Osteocyte (in vitro differentiated cells): ENCODE results near the gene JAM3. TPM values are rescaled to one million over a fixed set of nuclear protein-coding genes. Genes with fewer than 3 reads are reported as not detected.

Experiments
- DNase-seq: peaks from one replicate; pipeline ENCODE4 v3.0.0; 2021; ENCODE audit warnings: mixed read lengths; ENCODE audit not compliant: unreplicated experiment; ENCODE audit errors: extremely low spot score
- H3K27ac Mint-ChIP-seq: one replicate; pipeline ENCODE4 v1.8.0; 2021; ENCODE audit warnings: mild to moderate bottlenecking, mixed read lengths; ENCODE audit not compliant: unreplicated experiment
- H3K27me3 Mint-ChIP-seq: one replicate; pipeline ENCODE4 v1.8.0; 2021; ENCODE audit warnings: mixed read lengths; ENCODE audit not compliant: unreplicated experiment
- H3K36me3 Mint-ChIP-seq: one replicate; pipeline ENCODE4 v1.8.0; 2021; ENCODE audit warnings: mixed read lengths; ENCODE audit not compliant: unreplicated experiment
- H3K4me1 Mint-ChIP-seq: one replicate; pipeline ENCODE4 v1.8.0; 2021; ENCODE audit warnings: mixed read lengths; ENCODE audit not compliant: unreplicated experiment
- H3K4me3 Mint-ChIP-seq: one replicate; pipeline ENCODE4 v1.8.0; 2021; ENCODE audit warnings: mild to moderate bottlenecking, moderate library complexity, mixed read lengths; ENCODE audit not compliant: unreplicated experiment
- H3K9me3 Mint-ChIP-seq: one replicate; pipeline ENCODE4 v1.8.0; 2021; ENCODE audit warnings: mixed read lengths; ENCODE audit not compliant: unreplicated experiment
- total RNA-seq: library from RNA; stranded (reverse); gene quantifications from 2 replicates; pipeline ENCODE4 v1.2.1, GENCODE V29; 2021
- TF ChIP-seq, protein P1 (sequence below): fragments of 200-600 bp; sonication (generic); IDR thresholded peaks from 2 replicates; pipeline ENCODE4 v1.5.0; 2021; ENCODE audit warnings: antibody characterized with exemption, mild to moderate bottlenecking, moderate library complexity

Gene JAM3
- total RNA-seq, 1 donor from 2014 or later: 177 TPM

DNA sequence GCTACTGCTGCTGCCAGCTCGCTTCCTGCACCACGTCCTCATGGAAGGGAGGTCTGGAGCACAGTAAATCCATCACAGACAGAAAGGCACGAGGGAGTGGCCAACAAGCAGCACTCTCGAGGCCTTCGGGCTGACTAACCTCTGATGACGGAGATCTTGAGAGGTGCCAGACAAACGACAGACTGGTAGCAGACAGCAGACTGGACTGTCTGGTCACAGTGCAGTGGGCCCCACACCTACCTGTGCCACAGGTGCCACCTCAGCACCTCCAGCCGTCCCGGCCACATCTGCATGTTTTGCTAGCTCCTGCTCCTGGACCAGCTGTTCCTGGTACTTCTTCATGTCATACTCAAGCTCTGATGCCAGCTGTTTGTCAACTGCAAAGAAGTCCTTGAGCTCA lies 90.8 kb downstream of the JAM3 start:
- Mint-ChIP-seq H3K27ac (no peak overlapping the region), H3K4me3 (no peak overlapping the region), H3K4me1 (no peaks in the 10 kb centered on the region), H3K36me3 (peaks cover 43% of the 10 kb centered on the region), H3K9me3 (no peaks in the 10 kb centered on the region), H3K27me3 (no peaks in the 10 kb centered on the region)
- TF ChIP-seq, protein P1, sequence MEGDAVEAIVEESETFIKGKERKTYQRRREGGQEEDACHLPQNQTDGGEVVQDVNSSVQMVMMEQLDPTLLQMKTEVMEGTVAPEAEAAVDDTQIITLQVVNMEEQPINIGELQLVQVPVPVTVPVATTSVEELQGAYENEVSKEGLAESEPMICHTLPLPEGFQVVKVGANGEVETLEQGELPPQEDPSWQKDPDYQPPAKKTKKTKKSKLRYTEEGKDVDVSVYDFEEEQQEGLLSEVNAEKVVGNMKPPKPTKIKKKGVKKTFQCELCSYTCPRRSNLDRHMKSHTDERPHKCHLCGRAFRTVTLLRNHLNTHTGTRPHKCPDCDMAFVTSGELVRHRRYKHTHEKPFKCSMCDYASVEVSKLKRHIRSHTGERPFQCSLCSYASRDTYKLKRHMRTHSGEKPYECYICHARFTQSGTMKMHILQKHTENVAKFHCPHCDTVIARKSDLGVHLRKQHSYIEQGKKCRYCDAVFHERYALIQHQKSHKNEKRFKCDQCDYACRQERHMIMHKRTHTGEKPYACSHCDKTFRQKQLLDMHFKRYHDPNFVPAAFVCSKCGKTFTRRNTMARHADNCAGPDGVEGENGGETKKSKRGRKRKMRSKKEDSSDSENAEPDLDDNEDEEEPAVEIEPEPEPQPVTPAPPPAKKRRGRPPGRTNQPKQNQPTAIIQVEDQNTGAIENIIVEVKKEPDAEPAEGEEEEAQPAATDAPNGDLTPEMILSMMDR: no peak
- DNase-seq: peak; percentile 78

DNA sequence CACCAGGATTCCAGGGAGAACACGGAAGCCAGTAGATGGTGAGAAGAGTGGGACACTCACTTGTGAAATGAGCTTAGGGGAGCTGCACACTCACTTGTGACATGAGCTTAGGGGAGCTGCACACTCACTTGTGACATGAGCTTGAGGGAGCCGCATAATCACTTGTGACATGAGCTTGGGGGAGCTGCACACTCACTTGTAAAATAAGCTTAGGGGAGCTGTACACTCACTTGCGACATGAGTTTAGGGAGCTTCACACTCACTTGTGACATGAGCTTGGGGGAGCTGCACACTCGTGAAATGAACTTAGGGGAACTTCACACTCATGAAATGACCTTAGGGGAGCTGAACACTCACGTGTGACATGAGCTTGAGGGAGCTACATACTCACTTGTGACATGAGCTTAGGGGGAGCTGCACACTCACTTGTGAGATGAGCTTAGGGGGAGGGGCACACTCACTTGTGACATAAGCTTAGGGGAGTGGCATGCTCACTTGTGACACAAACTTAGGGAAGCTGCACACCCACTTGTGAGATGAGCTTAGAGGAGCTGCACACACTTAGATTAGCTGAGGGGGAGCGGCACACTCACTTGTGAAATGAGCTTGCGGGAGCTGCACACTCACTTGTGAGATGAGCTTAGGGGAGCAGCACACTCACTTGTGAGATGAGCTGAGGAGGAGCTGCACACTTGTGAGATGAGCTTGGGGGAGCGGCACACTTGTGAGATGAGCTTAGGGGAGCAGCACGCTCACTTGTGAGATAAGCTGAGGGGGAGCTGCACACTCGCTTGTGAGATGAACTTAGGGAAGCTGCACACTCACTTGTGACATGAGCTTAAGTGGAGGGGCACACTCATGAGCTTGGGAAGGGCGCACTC lies 95.9 kb downstream of the JAM3 start:
- H3K9me3 Mint-ChIP-seq: no peaks in the 10 kb centered on the region
- H3K4me1 Mint-ChIP-seq: no peaks in the 10 kb centered on the region
- DNase-seq: peak; percentile 68
- TF ChIP-seq, protein P1: no peak
- H3K4me3 Mint-ChIP-seq: no peak overlapping the region
- peaks cover 35% of the 10 kb centered on the region for H3K36me3 Mint-ChIP-seq
- no peak overlapping the region for H3K27ac Mint-ChIP-seq
- H3K27me3 Mint-ChIP-seq: no peaks in the 10 kb centered on the region

DNA sequence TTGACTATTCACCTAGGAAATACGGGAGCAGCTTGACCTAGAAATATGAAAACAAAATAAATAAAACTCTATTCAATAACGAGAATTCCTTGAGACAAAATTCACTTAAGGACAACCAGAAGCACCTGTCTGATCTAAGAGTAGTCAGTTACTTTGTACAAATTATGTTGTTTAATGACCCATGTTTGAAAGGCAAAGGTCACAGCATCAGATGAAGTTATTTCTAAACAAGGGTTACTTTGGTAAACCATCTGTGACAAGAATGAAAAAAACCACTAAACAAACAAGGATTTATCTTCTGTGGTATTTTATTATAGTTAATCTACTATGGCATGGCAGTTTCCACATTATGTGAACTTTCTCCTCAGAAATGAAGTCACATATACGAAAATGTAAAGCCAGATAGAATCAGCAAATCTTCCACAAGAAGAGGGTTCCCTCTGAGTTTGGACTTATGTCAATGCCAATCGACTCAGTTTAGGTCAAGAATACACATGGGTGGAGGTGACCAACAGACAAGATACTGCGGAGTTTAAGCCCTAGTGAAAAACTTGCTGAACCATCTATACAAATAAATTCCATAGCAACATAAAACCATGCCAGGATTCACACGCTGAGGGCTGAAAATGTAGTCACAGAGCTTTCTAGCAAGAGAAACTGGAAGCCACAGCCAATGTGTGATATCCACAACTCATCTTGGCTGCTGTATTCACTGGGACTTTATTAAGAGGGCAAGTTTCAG lies 101.5 kb downstream of the JAM3 start:
- no peak overlapping the region for H3K4me3 Mint-ChIP-seq
- H3K9me3 Mint-ChIP-seq: no peaks in the 10 kb centered on the region
- DNase-seq: no peak
- H3K4me1 Mint-ChIP-seq: no peaks in the 10 kb centered on the region
- peaks cover 20% of the 10 kb centered on the region for H3K36me3 Mint-ChIP-seq
- no peaks in the 10 kb centered on the region for H3K27me3 Mint-ChIP-seq
- TF ChIP-seq, protein P1: no peak
- no peak overlapping the region for H3K27ac Mint-ChIP-seq

DNA sequence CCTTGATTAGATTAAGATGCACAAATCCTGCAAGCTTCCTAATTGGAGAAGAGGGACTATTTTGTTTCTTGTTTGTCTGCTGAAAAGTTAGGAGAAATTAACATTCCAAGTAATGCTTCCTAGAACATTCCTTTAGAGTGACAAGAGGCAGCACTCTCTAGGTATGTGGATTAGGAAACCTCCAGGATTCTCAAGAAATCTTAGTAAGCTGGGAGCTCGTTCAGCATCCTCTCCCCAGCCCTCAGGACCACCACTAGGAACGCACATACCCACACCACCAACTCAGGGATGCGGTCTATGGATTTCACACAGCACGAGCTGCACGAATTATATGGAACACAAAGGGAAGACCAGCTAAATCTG lies 102.0 kb downstream of the JAM3 start:
- H3K4me1 Mint-ChIP-seq: no peaks in the 10 kb centered on the region
- no peaks in the 10 kb centered on the region for H3K27me3 Mint-ChIP-seq
- no peak overlapping the region for H3K27ac Mint-ChIP-seq
- TF ChIP-seq, protein P1: no peak
- peaks cover 23% of the 10 kb centered on the region for H3K36me3 Mint-ChIP-seq
- DNase-seq: no peak
- H3K4me3 Mint-ChIP-seq: no peak overlapping the region
- H3K9me3 Mint-ChIP-seq: no peaks in the 10 kb centered on the region

DNA sequence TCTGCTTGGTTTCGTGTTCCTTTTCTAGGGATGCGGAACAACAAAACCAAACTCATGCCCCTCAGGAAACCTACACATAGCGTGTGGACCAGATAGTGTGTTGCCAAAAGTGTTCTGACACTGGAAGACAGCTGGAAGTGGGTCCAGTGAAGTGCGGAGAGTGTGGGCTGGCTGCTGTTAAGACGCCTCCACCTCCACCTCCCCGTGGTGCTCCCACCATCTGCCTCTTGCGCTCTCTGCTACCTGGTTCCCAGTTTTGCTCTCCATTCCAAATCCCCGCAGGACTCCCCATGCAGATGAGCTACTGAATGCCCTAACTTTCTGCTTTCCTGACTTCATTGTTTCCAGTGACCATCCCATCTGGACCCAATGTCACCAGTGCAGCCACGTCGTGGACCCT lies 103.1 kb downstream of the JAM3 start:
- peaks cover 29% of the 10 kb centered on the region for H3K36me3 Mint-ChIP-seq
- no peaks in the 10 kb centered on the region for H3K9me3 Mint-ChIP-seq
- no peak overlapping the region for H3K27ac Mint-ChIP-seq
- no peaks in the 10 kb centered on the region for H3K27me3 Mint-ChIP-seq
- H3K4me1 Mint-ChIP-seq: no peaks in the 10 kb centered on the region
- TF ChIP-seq, protein P1: no peak
- no peak overlapping the region for H3K4me3 Mint-ChIP-seq
- DNase-seq: no peak
